ENCODE results near the gene CLDN10. TPM values are rescaled to one million over a fixed set of nuclear protein-coding genes. Genes with fewer than 3 reads are reported as not detected.
"Not testable (repeated sequence)": the region's sequence is repeated elsewhere in the genome, so short reads cannot be mapped to it uniquely, and the experiment has no call there.

The CLDN10 gene
- total RNA-seq: 0.20 TPM in 1 of 2 replicates, not detected in the other

GRCh38 chr13:95552539-95553441 lies at the start of gene CLDN10:
CLDN10 (plus strand) TSS chr13:95552720; CDS start chr13:95552754, 34 bp downstream.
- no peak for DNase-seq (ENCODE audit: low read depth in 2 of 2)

GRCh38 chr13:95503662-95504061 lies 48.9 kb upstream of the CLDN10 start:
- no peak for DNase-seq (ENCODE audit: low read depth in 2 of 2)

DNA sequence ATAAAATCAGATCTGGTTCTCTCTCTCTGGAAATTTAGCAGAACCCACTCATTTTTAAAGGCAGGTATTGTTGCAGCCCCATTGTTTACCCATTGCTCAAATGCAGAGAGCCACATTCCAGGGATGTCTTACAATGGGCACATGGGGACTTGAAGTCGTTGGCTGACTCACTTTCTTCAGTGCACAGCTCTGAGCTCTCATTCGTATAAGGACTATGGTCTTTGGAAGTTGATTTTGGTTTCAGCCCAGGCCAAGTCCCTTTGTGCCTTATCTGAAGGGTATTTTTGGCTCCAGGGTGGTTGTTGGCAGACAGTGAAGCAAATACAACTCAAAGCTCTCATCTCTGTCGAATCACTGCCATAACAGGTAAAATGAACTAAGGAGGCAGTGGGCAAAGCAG lies 47.3 kb upstream of the CLDN10 start:
- DNase-seq (ENCODE audit: low read depth in 2 of 2): no peak

GRCh38 chr13:95505986-95506385 lies 46.5 kb upstream of the CLDN10 start:
- no peak for DNase-seq (ENCODE audit: low read depth in 2 of 2)

DNA sequence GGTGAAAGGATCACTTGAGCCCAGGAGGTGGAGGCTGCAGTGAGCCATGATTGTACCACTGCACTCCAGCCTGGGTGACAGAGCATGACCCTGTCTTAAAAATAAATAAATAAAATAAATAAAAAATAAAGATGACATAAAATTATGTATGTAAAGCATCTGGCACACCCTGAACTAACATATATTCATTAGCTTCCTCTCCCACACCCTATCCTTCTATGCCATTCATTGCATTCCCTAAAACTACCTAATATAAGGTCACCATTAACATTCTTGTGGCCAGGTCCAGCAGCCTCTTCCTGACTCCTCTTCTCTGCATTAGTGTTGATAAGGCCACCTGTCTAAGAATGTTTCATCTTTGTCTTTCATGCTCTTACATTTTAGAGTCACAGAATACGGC lies 44.5 kb upstream of the CLDN10 start:
- DNase-seq (ENCODE audit: low read depth in 2 of 2): no peak

- no peak for DNase-seq (ENCODE audit: low read depth in 2 of 2)
Observed at GRCh38 chr13:95508996-95509395, 43.5 kb upstream of the CLDN10 start.

DNA sequence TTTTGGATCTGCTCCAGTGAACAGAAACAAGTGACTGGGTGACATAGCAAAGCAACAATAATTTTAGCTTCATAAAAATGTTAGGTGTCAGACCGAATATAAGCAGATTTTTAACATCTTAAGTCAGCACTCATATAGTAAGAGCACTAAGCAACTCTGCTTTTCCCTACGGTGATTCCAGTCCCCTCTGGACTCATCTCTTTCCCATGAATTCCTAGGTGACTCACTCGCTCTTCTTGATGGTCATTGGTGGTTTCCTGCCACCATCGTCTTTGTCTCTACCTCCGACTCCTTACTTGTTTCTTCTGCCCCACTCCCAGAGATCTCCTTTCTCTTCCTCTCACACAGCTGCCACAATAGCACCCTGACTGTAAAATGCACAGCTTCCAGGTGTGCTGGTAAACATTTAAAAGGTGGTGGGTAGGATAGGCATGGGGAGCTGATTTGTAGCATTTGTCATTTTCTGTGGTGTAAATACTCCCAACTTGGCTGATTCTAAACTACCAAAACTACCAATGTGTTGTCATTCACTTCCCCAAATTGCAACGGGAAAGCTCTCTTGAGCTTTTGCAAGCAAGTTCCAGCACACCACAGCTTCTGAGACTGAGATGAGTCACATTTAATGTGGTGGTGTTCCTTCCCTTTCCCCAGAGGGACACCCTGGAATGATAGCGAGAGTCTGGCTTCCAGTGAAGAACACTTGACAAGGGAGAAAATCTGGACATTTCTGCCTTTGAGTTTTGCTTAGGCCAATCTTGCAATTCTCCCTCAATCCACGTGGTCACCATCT lies 42.8 kb upstream of the CLDN10 start:
- peak in 1 of 2 donors; percentile 67 for DNase-seq (ENCODE audit: low read depth in 2 of 2)

GRCh38 chr13:95510950-95511349 lies 41.6 kb upstream of the CLDN10 start:
- DNase-seq (ENCODE audit: low read depth in 2 of 2): no peak

DNA sequence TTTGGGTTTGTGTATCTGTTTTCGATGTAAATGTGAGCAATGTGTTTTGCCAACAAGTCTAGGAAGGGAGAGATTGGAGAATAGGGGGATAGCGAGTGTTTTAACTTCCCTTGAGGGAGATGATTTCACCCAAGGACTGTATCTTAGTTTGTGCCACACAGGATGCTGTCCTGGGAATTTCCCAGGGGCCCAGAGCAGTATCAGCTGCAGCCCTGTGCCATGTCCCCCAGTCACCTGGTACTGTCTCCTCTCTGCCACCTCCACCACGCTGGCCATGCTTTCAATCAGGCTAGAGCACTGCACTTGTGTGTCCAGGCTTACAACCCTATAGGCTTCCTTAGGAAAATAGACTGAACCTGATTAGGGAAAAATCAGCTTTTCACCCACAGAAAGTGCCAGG lies 40.1 kb upstream of the CLDN10 start:
- no peak for DNase-seq (ENCODE audit: low read depth in 2 of 2)

DNA sequence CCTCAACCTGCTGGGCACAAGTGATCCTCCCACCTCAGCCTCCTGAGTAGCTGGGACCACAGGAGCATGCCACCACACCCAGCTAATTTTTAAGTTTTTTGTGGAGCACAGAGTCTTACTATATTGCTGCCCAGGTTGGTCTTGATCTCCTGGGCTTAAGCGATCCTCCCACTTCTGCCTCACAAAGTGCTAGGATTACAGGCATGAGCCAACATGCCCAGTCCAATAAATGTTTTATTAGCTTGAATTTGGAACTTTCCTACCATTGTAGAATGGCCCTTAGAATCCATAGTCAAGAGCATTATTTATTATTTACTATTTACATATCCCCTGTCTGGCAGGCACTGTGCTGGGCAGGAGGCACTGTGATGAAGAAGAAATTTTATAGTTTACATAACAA lies 39.6 kb upstream of the CLDN10 start:
- no peak for DNase-seq (ENCODE audit: low read depth in 2 of 2)

GRCh38 chr13:95515606-95516005 lies 36.9 kb upstream of the CLDN10 start:
- not testable (repeated sequence) for DNase-seq (ENCODE audit: low read depth in 2 of 2)

DNA sequence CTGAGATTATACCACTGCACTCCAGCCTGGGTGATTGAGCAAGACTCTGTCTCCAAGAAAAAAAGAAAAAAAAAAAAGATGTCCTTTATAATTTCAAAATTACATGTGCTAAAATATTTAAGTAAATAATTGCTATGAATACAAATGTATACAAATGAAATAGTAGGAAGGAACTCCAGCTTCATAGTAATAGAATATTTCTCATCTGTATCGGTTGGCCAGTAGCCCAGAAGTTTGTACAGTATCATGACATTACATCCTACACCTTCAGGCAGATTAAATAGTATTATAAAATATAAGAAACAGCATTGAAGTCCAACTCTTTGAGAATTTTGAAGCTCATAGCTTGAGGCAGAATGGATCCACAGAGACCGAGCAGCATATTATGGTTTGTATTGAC lies 36.5 kb upstream of the CLDN10 start:
- no peak for DNase-seq (ENCODE audit: low read depth in 2 of 2)

- no peak for DNase-seq (ENCODE audit: low read depth in 2 of 2)
Observed at GRCh38 chr13:95516492-95516891, 36.0 kb upstream of the CLDN10 start.

- DNase-seq (ENCODE audit: low read depth in 2 of 2): no peak
Observed at GRCh38 chr13:95523598-95523997, 28.9 kb upstream of the CLDN10 start.

DNA sequence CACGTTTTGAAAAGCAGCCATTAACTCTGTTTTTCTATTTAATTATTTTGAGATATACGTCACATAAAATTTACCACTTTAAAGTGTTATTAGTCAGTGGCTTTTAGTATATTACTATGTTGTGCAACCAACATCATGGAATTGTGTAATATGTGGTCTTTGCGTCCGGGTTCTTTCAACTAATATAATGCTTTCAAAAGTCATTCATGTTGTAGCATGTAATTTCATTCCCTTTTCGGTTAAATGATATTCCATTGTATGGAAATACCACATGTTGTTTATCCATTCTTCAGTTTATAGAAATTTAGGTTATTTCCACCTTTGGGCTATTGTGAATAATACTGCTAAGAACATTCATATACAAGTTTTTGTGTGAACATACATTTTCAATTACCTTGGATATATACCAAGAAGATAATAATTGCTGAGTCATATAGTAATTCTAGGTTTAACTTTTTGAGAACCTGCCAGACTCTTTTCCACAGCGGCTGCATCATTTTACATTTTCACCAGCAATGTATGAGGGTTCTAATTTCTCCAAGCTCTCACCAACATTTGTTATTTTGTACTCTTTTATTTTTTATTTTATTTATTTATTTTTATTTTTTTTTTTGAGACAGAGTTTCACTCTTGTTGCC lies 28.1 kb upstream of the CLDN10 start:
- DNase-seq (ENCODE audit: low read depth in 2 of 2): no peak

DNA sequence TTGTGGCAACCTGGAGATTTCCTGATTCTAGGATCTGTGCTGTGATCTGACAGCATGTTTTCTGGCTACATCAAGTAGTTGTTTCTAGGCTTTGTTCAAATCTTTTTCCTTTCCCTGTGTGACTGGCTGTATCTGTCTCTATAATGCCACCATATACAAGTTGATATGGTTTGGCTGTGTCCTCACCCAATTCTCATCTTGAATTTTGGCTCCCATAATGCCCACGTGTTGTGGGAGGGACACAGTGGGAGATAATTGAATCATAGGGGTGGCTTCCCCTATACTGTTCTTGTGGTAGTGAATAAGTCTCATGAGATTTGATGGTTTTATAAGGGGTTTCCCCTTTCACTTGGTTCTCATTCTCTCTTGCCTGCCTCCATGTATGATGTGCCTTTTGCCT lies 24.6 kb upstream of the CLDN10 start:
- no peak for DNase-seq (ENCODE audit: low read depth in 2 of 2)

GRCh38 chr13:95530178-95530577 lies 22.3 kb upstream of the CLDN10 start:
- DNase-seq (ENCODE audit: low read depth in 2 of 2): peak; percentile 88 to 90

GRCh38 chr13:95533545-95534160 lies 18.9 kb upstream of the CLDN10 start:
- DNase-seq (ENCODE audit: low read depth in 2 of 2): peak; percentile 46 to 48

DNA sequence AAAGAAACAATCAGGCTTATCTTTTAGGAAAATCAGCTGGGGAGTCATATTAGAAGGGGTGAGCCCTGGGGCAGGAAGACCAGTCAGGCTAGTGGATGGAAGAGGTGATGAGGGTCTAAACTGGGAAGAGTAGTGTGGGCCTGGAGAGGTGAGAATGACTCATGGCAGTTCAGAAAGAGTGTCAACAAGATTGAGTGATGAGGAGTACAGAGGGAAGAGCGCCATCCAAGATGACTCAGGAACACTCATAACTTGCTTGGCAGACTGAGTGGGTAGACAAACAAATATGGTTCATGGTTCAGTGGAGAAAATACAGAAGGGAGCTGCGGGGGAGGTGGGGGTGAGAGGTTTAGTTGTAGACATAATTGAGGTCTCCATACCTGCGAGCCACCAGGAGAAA lies 17.3 kb upstream of the CLDN10 start:
- peak; percentile 46 to 96 for DNase-seq (ENCODE audit: low read depth in 2 of 2)

DNA sequence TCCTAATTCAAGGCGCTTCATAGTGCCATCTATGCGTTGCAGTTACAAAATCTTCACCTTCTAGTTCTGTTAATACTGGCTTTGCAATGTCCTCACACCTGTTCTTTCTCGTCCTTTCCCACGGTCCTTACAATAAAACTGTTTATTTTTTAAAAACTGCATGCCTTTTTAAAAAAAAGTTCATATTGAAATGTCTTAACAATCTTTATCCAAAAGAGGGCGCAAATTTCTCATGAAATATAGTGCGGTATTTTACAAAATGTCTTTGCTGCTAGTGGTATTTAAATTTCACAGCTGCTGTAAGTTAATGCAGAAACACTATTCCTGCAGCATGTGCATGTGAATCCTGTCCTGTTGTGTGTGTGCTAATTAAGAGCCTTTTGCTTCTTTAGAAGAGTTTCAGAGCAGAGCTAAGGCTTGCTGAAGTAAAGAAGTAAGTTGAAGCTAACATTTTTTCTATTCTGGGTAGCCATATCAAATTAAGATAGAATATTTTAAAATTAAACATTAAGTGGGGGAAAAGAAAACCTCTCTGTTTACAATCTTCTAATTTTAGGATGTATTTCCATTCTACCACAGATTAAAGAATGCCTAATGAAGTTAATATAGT lies 15.8 kb upstream of the CLDN10 start:
- DNase-seq (ENCODE audit: low read depth in 2 of 2): peak; percentile 49 to 57

DNA sequence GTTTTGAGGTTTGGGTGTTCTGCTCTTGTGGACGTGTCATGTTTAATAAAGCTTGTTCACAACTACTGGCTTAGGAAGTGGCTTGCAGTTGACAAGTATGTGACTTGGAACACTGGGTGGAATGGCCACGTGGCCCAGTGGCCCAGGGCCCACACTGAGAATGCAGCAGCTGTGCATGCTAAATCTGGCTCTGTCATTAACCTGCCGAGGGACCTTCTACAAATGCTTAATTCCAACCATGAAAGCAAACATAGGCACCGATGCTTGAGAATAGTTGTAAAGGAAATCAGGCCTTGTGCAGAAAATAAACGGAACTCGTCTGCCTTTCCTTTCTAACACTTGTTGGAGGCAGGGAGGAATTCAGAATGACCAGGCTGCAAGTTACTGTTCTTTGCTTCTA lies 11.6 kb upstream of the CLDN10 start:
- DNase-seq (ENCODE audit: low read depth in 2 of 2): peak in 1 of 2 donors; percentile 33

All from lung microvascular endothelial cell (primary cell).